GM19240 (cell line): ENCODE results near the gene PTPRU.
"Not testable (repeated sequence)": the region's sequence is repeated elsewhere in the genome, so short reads cannot be mapped to it uniquely, and the experiment has no call there.

ENCODE experiments used
- DNase-seq: peaks from one replicate; pipeline ENCODE4 v3.0.0; 2011; ENCODE audit warnings: low spot score; ENCODE audit not compliant: insufficient read length

Gene PTPRU

DNA sequence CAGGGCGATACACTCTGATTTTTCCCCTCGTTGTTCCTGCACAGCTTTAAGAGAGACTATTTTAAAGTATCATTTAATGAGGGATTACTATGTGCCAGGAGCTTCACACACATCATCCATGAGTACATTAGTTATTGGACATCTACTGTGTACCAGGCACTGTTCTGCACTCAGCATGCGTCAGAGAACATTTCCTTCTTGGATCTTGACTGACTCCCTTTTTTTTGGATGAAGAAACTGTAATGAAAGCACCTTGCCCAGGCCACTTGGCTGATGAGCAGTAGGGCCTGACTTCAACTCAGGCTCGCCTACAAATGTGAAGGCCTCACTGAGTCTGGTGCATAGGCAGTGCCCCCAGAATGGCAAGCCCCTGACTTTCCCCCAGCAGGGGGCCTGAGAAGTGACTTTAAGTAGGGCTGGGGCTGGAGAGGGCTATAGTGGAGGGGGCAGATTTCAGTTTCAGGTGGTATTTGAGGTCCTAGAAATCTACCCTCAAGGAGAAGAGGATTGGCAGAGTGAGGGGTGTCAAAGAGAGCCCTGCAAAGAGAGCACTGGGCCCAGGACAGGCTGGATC lies 50.0 kb downstream of the PTPRU start:
- DNase-seq, result no peak

DNA sequence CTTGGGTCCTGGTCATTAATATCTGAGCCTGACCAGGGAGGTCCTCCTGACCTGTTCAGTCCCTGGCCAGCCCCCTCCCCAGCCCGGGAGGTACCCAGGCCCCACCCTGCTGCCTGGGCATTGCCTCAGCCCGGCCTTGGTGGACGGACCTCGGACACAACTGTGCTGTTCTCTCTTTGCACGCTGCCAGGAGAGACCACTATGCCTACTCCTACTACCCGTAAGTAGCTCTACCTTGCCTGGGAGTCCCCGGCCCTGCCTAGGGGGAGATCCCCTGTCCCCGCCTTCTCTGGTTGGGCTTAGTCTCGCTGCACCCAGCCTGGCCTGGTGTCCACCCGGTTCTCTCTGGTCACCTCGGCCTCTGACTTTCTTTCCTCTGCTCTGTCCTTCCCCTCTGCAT lies 53.2 kb downstream of the PTPRU start:
- DNase-seq, result no peak

DNA sequence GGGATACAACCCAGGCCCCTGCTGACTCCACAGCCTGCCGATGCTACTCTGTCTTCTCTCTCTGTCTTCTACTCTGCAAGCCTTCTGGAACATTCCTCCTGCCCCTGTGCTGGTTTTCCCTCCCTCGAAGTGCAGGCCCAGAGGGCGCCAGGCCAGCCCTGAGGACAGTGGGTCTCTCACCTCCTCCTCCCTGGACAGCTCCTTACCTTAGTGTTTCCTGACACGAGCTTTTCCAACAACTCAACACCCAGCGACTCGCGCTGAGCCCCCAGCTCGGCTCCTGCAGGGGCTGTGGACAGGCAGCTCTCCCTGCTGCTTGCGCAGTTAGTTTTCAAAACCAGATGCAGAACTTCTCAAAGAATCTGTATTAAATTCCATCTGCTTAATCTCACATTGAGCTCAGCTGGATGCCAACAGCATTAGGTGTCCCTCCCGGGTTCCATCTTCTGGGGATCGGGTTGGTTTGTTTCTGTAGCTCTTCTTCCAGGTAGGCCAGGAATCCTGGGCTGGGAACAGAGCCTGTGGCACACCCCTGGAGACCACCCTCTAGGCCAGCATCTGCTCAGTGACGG lies 54.2 kb downstream of the PTPRU start:
- no peak for DNase-seq

DNA sequence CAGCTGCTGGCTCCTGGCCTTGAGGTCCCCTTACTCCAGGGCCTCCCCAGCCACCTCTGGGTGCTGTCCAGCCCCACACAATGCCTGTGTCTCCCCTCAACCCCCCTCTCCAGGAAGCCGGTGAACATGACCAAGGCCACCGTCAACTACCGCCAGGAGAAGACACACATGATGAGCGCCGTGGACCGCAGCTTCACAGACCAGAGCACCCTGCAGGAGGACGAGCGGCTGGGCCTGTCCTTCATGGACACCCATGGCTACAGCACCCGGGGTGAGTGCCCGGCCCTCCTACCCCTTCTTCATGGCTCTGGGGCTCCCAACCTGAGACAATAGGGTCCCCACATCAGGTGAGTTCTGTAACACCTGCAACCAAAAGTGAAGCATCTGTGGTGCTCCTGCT lies 55.4 kb downstream of the PTPRU start:
- no peak for DNase-seq

DNA sequence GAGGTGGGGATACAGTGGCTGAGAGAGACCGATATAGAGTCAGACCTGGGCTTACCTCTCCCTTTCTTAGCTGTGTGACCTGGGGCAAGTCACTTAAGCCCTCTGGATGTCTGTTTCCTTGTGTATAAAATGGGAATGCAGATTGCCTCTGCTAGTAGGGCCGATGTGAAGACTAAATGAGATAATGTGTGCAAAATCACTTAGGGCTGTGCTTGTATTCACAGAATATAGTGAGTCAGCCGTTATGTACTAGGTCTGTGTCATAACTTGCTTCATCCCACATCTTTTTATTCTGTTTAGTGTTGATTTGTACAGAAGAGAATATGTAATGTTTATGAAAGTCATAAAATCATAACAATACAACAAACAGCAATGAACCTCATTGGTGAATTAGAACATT lies 56.0 kb downstream of the PTPRU start:
- DNase-seq, result no peak

DNA sequence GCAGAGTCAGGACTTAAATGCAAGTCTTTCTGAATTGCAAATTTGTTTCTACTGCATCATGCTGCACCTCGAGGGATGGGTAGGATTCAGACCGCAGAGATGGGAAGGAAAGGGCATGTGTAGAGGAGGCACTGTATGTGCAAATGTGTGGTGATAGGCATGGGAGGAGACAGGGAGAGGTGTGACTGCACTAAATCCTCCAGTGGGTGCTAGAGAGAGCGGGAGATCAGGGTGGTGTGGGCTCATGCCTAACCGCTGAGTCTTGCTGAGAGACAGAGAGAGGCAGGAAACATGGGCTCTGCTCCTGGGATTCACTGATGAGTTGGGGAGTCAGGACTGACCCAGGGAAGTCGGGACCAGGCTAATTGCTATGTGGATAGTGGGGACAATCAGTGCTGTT lies 61.1 kb downstream of the PTPRU start:
- DNase-seq, result no peak

DNA sequence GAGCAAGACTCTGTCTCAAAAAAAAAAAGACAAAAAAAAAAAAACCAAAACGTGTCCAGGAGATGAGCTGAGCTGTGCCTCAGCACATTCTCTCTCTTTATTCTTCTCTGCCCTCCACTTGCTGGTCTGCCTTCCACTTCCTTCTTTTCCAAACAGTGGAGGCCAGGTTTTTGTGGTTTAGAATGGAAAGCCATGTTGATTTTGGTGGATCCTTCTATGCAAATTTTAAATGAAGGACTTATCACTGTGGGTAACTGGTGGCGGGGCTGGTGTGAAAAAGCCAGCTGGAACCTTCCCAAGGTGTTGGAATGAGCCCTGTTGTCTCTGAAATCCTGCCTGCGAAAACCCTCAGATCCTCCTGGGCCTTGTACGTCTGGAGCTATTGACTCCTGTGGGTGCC lies 61.9 kb downstream of the PTPRU start:
- no peak for DNase-seq

DNA sequence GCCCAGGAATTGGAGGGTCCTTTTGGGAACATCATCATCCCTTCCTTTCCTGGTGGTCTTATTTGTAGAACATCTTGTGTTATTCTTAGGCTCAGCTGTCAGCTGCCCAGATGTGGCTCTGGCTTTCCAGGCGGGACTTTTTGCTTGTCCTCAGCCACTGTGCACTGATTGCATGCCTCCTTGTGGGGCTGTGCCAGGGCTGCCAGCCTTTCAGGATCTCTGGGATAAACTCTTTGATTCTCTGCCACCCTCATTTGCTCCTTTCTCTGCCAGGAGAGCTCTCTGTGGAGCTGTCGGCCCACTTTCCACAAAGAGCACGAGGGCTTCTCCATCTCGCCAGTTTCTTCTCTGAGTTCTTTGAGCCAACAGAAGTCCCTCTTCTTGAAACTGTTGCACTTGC lies 63.1 kb downstream of the PTPRU start:
- no peak for DNase-seq

DNA sequence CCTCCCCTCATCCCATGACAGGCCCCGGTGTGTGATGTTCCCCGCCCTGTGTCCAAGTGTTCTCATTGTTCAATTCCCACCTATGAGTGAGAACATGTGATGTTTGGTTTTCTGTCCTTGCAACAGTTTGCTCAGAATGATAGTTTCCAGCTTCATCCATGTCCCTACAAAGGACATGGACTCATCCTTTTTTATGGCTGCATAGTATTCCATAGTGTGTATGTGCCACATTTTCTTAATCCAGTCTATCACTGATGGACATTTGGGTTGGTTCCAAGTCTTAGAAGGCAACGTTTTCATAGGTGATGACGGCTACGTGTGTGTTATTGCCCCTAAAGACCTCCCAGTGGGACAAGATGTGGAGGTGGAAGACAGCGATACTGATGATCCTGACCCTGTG lies 65.4 kb downstream of the PTPRU start:
- not testable (repeated sequence) for DNase-seq

DNA sequence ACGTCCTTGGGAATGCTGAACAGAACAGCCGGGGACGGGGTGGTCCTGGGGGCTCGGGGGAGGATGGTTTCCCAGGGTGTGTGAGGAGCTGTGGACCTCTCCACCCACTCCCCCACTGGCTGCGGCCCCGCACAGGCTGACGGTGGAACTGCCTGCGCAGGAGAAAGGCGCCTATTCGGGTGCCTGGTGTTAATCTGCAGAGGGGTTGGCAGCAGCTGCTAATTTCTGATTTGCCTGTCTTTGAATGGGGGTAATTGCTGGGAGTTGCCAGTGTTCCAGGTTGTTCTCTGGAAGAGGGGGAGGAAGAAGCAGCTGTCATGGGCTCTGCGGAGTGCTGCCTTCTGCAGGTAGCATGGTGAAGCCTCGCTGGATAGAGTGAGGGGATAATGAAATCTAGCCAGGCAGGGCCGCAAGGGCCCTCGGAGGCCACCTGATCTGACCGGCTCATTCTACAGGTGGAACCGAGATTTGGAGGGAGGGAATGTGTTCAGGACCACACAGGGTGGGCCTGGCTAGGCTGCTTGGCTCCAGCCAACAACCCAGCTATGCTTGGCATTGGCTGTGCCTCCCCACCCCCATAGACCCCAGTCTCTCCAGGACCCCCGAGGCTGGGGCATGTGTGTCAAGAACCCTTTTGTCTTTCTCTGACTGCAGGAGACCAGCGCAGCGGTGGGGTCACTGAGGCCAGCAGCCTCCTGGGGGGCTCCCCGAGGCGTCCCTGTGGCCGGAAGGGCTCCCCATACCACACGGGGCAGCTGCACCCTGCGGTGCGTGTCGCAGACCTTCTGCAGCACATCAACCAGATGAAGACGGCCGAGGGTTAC lies 67.1 kb downstream of the PTPRU start:
- no peak for DNase-seq

DNA sequence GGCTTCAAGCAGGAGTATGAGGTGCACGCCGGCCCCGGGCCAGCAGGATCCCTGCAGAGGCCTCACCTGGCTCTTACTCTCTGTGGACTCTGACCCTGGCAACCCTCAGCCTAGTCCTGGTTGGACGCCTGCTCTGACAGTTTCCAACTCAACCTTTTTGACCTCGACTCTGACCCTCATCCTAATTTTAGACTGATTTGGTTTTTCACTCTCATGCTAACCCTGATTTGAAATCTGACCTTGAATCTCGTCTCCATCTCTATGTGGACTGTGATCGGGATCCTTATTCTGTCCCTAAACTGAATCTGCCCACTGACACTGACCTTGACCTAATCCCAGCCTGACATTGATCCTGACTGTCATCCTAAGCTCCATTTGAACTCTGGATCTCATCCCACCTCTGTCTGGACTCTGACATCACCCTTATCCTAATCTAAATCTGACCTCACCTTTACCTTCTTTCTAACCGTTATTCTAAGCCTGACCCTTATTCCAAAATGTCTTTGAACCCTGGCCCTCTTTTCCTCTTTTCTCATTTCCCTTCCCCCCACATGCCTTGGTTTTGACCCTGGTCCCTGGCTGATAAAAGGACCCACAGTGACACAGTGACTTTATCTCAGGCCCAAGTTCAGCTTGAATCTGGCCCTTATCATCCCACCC lies 67.8 kb downstream of the PTPRU start:
- no peak for DNase-seq

DNA sequence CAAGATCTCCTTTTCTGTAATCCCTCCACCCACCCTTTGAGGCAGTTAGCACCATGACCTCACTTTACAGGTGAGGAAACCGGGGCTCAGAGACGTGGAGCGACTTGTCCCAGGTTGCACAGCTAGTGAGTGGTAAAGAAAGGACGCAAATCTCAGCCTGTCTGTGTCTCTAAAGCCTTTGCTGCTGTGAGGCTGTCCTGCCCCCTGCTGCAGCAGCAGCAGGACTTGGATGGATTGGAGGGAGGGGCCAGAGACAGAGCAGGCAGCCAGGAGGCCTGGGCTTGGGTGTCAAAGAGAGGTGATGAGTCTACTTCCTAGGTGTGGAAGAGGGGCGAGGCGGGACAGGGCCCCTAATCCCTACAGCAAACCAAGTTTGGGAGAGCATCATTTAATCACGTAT lies 69.6 kb downstream of the PTPRU start:
- no peak for DNase-seq

DNA sequence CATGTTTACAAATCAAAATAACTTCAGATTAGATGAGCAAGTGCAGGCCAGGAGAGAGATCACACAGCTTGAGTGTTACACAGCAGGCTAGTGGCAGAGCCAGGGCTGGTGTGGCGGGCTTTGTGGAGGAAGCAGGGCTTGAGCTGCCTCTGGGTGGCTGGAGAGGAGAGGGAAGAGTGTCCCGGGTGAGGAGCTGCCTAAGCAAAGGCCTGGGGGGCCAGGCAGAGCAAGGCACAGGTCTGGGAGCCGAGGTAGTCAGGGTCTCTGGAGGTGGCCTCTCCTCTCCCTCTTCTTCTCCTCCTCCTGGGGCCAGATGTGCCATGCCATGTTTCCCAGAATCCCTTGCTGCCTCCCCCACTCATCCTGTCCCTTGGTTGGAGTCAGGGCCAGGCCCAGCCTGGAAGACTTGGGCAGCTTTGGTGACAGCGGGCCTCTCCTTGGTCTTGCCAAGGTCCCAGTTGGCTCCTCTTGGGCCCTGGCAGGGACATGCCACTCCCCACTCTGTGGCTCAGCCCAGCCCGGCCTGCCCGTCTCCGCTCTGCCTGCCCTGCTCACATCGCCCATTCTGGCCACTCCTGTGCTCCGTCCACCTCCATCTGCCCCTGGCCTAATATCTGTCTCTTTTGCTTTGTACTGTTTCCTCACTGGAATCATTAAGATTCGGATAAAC lies 70.3 kb downstream of the PTPRU start:
- no peak for DNase-seq

DNA sequence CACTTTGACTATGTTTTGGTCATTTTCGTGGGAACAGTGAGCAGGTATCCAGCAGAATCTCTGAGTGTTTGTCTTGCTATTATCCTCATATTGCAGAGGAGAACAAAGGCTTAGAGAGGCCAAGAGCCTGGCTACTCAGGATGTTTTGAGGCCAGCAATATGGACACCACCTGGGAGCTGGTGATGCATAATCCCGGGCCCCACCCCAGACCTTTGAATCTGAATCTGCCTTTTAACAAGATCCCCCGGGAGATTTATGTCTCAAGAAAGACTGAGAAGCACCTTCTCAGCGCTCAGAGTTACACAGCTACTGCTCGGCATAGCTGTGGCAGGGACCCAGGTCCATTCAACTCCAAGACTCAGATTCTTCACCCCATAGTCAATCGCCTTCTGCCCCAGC lies 72.8 kb downstream of the PTPRU start:
- DNase-seq, result no peak

DNA sequence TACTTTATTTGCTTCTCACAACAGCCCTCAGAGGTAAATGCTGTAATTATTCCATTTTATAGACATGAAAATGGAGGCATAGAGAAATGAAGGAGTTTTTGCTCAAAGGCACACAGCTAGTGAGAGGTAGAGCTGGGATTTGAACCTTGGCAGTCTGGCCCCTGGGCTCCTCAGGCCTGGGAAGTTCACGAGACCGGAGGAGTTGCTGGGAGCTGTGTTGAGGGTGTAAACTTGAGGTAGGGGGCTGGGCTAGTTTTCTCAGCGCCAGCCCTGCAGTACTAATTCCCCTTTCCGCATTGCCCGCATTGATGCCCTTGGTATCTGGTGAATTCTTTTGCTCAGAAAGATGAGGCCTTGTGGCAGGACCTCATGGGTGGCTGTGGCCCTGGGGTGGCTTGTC lies 73.3 kb downstream of the PTPRU start:
- no peak for DNase-seq

DNA sequence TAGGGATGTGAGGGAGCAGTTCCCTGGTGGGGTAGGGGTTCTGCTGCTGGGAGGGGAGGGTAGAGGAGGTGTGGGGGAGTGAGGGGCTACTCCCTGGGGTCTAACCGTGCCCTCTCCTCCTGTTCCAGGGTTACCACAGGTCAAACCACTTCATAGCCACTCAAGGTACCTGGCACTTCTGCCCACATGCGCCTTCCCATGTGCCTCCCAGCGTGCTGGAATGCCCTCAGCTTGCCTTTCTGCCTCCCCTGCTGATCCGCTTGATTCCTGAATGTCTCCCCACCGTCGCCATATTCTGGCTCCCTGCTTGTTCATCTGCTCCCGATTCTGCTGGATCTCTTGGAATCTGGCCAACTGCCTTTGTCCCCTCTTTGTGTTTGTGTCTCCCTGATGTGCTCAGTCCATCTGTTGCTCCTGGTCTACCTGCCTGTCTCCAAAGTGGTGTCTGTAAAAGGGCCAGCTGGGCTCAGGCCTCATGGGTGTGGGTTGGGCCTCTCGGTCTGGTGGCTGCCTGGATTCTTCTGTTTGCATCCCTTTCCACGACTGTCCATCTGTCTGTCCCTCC lies 74.4 kb downstream of the PTPRU start:
- no peak for DNase-seq

DNA sequence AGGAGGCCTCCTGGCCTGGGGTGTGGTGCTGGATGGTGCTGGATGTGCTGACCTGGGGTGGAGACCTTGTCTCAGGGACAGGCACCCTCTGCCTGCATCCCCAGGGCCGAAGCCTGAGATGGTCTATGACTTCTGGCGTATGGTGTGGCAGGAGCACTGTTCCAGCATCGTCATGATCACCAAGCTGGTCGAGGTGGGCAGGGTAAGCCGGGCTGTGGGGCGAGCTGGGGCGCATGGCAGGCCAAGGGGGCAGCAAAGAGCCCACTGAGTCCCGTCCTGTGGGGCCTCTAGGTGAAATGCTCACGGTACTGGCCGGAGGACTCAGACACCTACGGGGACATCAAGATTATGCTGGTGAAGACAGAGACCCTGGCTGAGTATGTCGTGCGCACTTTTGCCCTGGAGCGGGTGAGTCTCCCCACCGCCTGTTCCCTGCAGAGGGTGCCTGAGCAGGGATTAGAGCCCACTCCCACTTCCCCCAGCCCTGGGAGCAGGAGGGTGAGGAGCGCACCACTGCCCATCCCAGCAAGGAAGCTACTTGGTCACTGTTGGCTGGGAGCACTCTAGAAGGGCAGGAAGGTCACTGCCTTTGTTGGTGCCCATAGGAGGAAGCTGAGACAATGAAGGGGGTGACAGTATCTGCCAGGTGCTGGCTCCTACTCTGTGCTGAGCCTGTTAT lies 75.2 kb downstream of the PTPRU start:
- no peak for DNase-seq

DNA sequence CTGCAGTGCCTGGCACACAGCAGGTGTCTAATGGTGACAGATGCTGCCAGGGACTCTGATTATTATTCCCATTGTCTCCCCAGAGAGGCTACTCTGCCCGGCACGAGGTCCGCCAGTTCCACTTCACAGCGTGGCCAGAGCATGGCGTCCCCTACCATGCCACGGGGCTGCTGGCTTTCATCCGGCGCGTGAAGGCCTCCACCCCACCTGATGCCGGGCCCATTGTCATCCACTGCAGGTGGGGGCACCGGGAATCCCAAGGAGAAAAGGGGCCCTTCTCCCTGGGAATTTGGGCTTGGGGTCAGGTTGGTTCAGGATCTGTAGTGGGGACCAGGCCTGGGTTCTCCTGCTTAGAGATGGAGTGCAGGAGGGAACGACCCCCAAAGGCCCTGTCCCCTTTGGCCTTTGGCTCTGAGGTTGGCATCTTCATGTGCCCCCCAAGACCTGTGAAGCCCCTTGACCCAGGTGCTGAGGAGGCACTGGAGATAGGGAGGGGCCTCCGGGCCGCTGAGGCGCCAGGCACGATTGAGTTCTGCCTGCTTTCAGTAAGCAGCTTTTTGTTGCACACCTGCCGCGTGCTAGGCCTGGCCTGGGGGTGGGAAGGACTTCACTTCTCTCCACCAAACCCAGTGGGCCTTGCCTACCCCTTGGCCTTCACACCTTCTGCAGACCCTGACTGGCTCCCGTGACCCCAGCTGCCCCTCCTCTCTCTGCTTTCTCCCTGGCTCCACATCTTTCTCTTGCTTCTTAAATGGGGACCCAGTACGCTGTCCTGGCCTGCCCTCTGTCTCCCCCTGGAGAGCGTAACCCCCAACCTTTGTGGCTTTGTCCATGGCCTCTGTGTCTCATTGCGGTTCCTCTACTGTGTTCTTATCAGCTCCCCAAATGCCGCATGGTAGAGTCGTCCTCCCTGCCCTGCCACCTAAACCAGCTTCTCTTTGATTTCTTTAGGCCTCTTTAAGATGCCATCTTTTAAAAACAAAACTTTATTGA lies 76.4 kb downstream of the PTPRU start:
- DNase-seq, result no peak

DNA sequence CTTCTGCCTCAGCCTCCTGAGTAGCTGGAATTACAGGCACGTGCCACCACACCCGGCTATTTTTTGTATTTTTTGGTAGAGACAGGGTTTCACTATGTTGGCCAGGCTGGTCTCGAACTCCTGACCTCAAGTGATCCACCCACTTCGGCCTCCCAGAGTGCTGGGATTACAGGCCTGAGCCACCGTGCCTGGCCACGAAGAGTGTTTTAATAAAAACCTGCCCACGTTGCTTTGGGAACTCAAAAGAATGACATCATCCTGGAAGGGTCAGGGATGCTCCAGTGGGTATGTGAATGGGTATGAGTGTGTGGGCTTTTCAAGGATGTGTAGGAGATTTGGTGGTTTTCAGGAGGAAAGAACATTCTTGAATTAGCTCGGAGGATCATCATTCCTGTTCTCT lies 78.4 kb downstream of the PTPRU start:
- not testable (repeated sequence) for DNase-seq

DNA sequence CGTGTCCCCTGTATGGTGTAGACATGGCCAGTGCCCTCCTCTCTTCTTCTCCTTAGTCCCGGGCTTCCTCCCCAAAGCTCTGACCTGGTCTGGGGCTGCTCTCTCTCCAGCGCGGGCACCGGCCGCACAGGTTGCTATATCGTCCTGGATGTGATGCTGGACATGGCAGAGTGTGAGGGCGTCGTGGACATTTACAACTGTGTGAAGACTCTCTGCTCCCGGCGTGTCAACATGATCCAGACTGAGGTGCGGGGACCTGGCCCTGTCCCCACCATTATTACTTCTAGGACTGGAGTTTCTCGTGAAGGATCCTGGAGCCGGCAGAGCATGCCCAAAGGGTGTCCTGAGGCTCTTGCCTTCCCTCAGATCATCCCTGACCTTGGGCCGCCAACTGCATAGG lies 78.9 kb downstream of the PTPRU start:
- no peak for DNase-seq
